Esophagus squamous epithelium (tissue), 5 donors: ENCODE data around the gene FAM184B. TPM values are rescaled to one million over a fixed set of nuclear protein-coding genes. Genes with fewer than 3 reads are reported as not detected.

Experiments
- DNase-seq: peaks from one replicate; lab custom pipeline; 2025; lab: John Stamatoyannopoulos, UW
- H3K27ac ChIP-seq, 4 donors: fragments of 200-600 bp; sonication (generic); one replicate each; pipeline ENCODE4 v1.5.1; 2016 to 2019; ENCODE audit warnings: mild to moderate bottlenecking in 1 of 4
- H3K27me3 ChIP-seq, 4 donors: fragments of 200-600 bp; sonication (generic); 1 replicate in 3 of 4; 2 replicates in 1 of 4; pipeline versions ENCODE4 v1.5.1 to v1.6.0; 2017 to 2021; ENCODE audit warnings: antibody characterized with exemption in 1 of 4
- H3K36me3 ChIP-seq, 3 donors: fragments of 200-600 bp; sonication (generic); one replicate each; pipeline ENCODE4 v1.5.1; 2016 to 2019
- H3K4me1 ChIP-seq, 3 donors: fragments of 200-600 bp; sonication (generic); one replicate each; pipeline ENCODE4 v1.5.1; 2017 to 2019
- H3K4me3 ChIP-seq, 4 donors: fragments of 200-600 bp; sonication (generic); 1 replicate in 3 of 4; 2 replicates in 1 of 4; pipeline ENCODE4 v1.5.1; 2016 to 2019; ENCODE audit warnings: mild to moderate bottlenecking in 2 of 4, moderate library complexity in 1 of 4
- H3K9me3 ChIP-seq, 3 donors: fragments of 200-600 bp; sonication (generic); one replicate each; pipeline ENCODE4 v1.5.1; 2016 to 2019
- CTCF ChIP-seq, 6 experiments: fragments of 450-650 bp in 4 of 6; fragments of 200-600 bp in 2 of 6; sonication (generic) in 2 of 6; IDR thresholded peaks; one replicate each; pipeline ENCODE4 v1.5.1; 2016 to 2019; ENCODE audit warnings: antibody characterized with exemption in 6 of 6, mild to moderate bottlenecking in 4 of 6, moderate library complexity in 4 of 6
- POLR2A ChIP-seq, 4 donors: fragments of 450-650 bp; IDR thresholded peaks; one replicate each; pipeline ENCODE4 v1.6.1; 2017; ENCODE audit warnings: antibody characterized with exemption in 4 of 4, mild to moderate bottlenecking in 4 of 4, moderate library complexity in 3 of 4
- WGBS, 2 donors: methylation state at CpG; one replicate each; pipeline ENCODE4 v1.1.5; 2018; 5-methylcytosine and 5-hydroxymethylcytosine counted together
- intact Hi-C: fragments of 100-400 bp; cut with DNase I; formaldehyde crosslinking; loops from one replicate; pipeline ENCODE4 v1.15.0; 2022
- total RNA-seq, 4 donors: library from RNA; depleted of rRNA; stranded (reverse); fragments of >200 nt; gene quantifications; one replicate each; pipeline ENCODE4 v1.1.0, GENCODE V29; 2016
- donor health status: DM: yes; HTN: yes; CAD: no.

Gene FAM184B
- total RNA-seq, 4 donors from 2014 or later = 0.18 to 0.76 (median 0.19) TPM

GRCh38 chr4:17657090-17657489, 124.3 kb downstream of the FAM184B start:
- intact Hi-C loops = no loop called here
- Histone ChIP-seq H3K9me3 (no peaks in the 10 kb centered on the region), H3K27ac (no peak overlapping the region), H3K27me3 (no peaks in the 10 kb centered on the region), H3K36me3 (no peaks in the 10 kb centered on the region), H3K4me1 (no peaks in the 10 kb centered on the region), H3K4me3 (no peak overlapping the region)
- no peak for TF ChIP-seq POLR2A (IDR thresholded peaks at IDR 0.05)
- no peak for TF ChIP-seq CTCF (IDR thresholded peaks at IDR 0.05)
- WGBS, 2 donors = 63 to 88% methylated on average over 1 of the region's 1 CpG
- DNase-seq = no peak

GRCh38 chr4:17654701-17655100, 126.7 kb downstream of the FAM184B start:
- H3K9me3 ChIP-seq = no peaks in the 10 kb centered on the region
- no peak overlapping the region for H3K4me3 ChIP-seq
- TF ChIP-seq CTCF (IDR thresholded peaks at IDR 0.05) (no peak), POLR2A (IDR thresholded peaks at IDR 0.05) (no peak)
- DNase-seq = no peak
- intact Hi-C loops = no loop called here
- 66 to 81% methylated on average over 7 to 8 of the region's 8 CpGs for WGBS, 2 donors
- no peaks in the 10 kb centered on the region for H3K36me3 ChIP-seq
- H3K4me1 ChIP-seq = no peaks in the 10 kb centered on the region
- H3K27ac ChIP-seq = no peak overlapping the region
- no peaks in the 10 kb centered on the region for H3K27me3 ChIP-seq

- WGBS, 2 donors = 87 to 94% methylated on average over 2 of the region's 2 CpGs
- H3K27ac ChIP-seq = no peak overlapping the region
- no peaks in the 10 kb centered on the region for H3K9me3 ChIP-seq
- no peak for DNase-seq
- H3K36me3 ChIP-seq = no peaks in the 10 kb centered on the region
- intact Hi-C loops = no loop called here
- H3K4me1 ChIP-seq = no peaks in the 10 kb centered on the region
- no peaks in the 10 kb centered on the region for H3K27me3 ChIP-seq
- TF ChIP-seq POLR2A (IDR thresholded peaks at IDR 0.05) (no peak), CTCF (IDR thresholded peaks at IDR 0.05) (no peak)
- H3K4me3 ChIP-seq = no peak overlapping the region
Observed at GRCh38 chr4:17650406-17650805, 131.0 kb downstream of the FAM184B start.

GRCh38 chr4:17647927-17648326, 133.5 kb downstream of the FAM184B start:
- Histone ChIP-seq H3K36me3 (no peaks in the 10 kb centered on the region), H3K27me3 (peaks cover 0 to 6% (median 0%) of the 10 kb centered on the region in 4 donors), H3K27ac (no peak overlapping the region), H3K4me3 (no peak overlapping the region), H3K4me1 (no peaks in the 10 kb centered on the region), H3K9me3 (no peaks in the 10 kb centered on the region)
- DNase-seq = no peak
- intact Hi-C loops = no loop called here
- WGBS, 2 donors = 87 to 88% methylated on average over 4 to 5 of the region's 5 CpGs
- no peak for TF ChIP-seq POLR2A (IDR thresholded peaks at IDR 0.05)
- TF ChIP-seq CTCF (IDR thresholded peaks at IDR 0.05) = no peak

GRCh38 chr4:17647176-17647806, 134.1 kb downstream of the FAM184B start:
- Histone ChIP-seq H3K36me3 (no peaks in the 10 kb centered on the region), H3K4me1 (no peaks in the 10 kb centered on the region), H3K27ac (no peak overlapping the region), H3K4me3 (no peak overlapping the region), H3K27me3 (peaks cover 0 to 6% (median 0%) of the 10 kb centered on the region in 4 donors), H3K9me3 (no peaks in the 10 kb centered on the region)
- no peak for TF ChIP-seq POLR2A (IDR thresholded peaks at IDR 0.05)
- no peak for TF ChIP-seq CTCF (IDR thresholded peaks at IDR 0.05)
- 80 to 83% methylated on average over 6 to 8 of the region's 9 CpGs for WGBS, 2 donors
- intact Hi-C loops = no loop called here
- no peak for DNase-seq
